Measurements from ENCODE around the gene GBX2. TPM values are rescaled to one million over a fixed set of nuclear protein-coding genes. Genes with fewer than 3 reads are reported as not detected.
"Not testable (repeated sequence)": the region's sequence is repeated elsewhere in the genome, so short reads cannot be mapped to it uniquely, and the experiment has no call there.

Gene GBX2
- polyA plus RNA-seq, 4 donors: 0.17 to 0.87 (median 0.67) TPM

- no peak for DNase-seq (ENCODE audit: low read depth in 4 of 4, low spot score in 3 of 4)
These were observed 10.2 kb downstream of the GBX2 start for GRCh38 chr2:236157815-236158498.

GRCh38 chr2:236157366-236157765 lies 10.8 kb downstream of the GBX2 start:
- DNase-seq (ENCODE audit: low read depth in 4 of 4, low spot score in 3 of 4): no peak

DNA sequence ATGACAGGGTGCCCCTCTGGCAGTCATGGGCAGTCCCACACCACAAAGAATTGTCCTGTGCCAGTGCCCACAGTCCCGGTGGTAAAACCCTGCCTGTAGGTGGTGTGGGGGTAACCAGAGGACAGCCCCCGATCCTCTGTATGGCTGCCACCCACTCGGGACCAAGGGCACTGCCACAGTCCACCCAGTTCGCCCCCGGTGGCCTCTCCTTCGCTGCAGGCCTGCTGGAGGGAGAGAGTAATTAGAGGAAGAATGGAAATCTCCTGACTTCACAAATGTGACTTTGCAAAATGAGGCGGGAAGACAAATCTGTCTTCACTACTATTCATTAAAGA lies 11.4 kb downstream of the GBX2 start:
- no peak for DNase-seq (ENCODE audit: low read depth in 4 of 4, low spot score in 3 of 4)

DNA sequence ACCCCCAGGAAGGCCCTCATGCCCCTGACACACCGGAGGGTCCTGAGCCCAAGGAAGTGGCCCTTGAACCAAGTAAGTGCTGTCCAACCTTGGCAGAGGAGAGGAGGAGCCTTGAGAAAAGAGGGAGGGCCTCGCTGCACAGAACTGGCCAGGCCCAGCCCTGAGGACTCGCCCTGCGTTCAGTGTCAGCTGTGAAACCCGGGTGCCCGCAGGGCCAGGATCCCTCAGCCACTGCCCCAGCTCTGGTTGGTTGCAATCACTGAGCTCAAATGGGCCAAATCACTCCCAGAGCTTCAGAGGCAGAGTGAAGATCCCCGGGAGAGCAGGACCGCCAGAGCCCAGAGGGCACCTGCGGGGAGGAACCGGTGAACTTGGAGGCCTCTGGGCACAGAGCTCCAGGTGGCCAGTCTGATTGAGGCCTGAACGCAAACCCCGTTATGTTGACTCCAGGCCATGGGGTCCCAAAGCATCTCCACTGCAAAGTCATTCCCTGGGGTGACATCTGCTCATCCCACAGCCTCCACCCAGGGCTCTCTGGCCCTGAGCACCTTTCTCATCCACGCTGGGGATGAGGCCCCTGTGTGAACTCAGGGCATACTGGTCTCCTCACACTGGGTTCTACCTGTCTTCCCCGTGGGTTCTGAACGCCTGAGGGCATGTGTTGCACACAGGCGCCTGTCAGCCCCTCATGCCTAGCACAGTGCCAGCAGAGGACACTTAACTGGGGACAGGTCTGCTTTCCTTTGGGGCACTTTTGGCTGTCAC lies 11.9 kb downstream of the GBX2 start:
- DNase-seq (ENCODE audit: low read depth in 4 of 4, low spot score in 3 of 4): no peak

DNA sequence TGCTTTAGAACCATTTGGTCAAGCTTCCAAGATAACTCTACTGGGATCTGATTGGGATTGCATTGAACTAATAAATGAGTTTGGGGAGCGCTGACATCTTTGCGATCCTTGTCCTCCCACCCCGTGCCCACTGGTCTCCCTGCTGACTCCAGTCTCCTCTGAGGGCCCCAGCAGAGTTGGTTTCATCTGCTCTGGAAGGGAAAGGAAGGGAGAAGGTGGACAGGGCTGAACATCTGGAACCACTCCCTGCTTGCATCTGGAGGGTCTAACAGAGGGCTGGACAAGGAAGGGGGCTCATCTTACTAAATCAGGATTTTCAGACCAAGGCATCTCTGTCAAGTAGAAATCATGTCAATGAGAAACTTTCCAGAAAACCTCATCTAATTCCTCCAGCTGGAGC lies 12.8 kb downstream of the GBX2 start:
- DNase-seq (ENCODE audit: low read depth in 4 of 4, low spot score in 3 of 4): no peak

GRCh38 chr2:236146436-236146835 lies 21.8 kb downstream of the GBX2 start:
- DNase-seq (ENCODE audit: low read depth in 4 of 4, low spot score in 3 of 4): no peak

GRCh38 chr2:236143811-236144210 lies 24.4 kb downstream of the GBX2 start:
- DNase-seq (ENCODE audit: low read depth in 4 of 4, low spot score in 3 of 4): no peak

DNA sequence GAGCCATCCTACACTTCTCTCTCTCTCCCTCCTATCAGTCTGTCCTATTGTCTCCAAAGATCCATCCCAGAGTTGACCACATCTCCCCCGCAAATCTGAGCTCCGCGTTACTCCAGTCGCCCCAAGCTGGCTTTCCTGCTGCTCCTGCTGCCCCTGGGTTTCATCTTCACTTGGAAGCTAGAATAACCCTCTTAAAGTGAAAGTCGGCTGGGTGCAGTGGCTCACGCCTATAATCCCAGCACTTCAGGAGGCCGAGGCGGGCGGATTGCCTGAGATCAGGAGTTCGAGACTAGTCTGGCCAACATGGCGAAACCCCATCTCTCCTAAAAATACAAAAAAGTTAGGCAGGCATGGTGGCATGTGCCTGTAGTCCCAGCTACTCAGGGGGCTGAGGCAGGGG lies 26.6 kb downstream of the GBX2 start:
- DNase-seq (ENCODE audit: low read depth in 4 of 4, low spot score in 3 of 4): not testable (repeated sequence)

- DNase-seq (ENCODE audit: low read depth in 4 of 4, low spot score in 3 of 4): no peak
These were observed 31.1 kb downstream of the GBX2 start for GRCh38 chr2:236137066-236137465.

- DNase-seq (ENCODE audit: low read depth in 4 of 4, low spot score in 3 of 4): no peak
These were observed 31.6 kb downstream of the GBX2 start for GRCh38 chr2:236136538-236136937.

- DNase-seq (ENCODE audit: low read depth in 4 of 4, low spot score in 3 of 4): no peak
These were observed 34.7 kb downstream of the GBX2 start for GRCh38 chr2:236133410-236134012.

DNA sequence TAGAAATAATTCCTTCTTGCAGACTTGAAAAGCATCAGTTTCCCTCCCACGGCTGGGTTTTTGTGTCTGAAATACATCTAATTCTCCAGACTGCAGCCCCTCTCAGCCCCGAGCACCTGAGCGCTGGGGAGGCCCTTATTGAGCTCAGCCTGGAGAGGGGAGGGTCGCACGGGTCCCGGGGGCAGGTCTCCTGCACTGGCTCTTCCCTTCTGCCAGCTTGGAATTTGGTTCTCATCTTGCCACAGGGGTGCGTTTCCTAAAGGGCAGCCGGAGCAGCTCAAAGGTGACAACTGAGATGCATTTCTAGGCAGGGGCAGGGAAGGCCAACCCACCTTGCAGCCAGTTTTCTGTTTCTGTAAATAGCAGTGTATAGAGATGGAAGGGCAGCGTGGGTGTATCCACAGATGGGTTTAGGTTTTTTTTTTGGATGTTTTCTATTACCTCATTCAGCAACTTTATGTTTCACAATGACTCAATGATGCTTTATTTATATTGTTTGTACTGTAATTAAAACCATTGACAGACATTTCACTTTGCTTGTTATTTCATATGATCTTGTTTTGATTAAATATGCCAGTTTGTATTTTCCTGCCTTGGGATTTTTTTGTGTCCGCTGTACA lies 37.0 kb downstream of the GBX2 start:
- no peak for DNase-seq (ENCODE audit: low read depth in 4 of 4, low spot score in 3 of 4)

GRCh38 chr2:236130349-236130998 lies 37.7 kb downstream of the GBX2 start:
- no peak for DNase-seq (ENCODE audit: low read depth in 4 of 4, low spot score in 3 of 4)

DNA sequence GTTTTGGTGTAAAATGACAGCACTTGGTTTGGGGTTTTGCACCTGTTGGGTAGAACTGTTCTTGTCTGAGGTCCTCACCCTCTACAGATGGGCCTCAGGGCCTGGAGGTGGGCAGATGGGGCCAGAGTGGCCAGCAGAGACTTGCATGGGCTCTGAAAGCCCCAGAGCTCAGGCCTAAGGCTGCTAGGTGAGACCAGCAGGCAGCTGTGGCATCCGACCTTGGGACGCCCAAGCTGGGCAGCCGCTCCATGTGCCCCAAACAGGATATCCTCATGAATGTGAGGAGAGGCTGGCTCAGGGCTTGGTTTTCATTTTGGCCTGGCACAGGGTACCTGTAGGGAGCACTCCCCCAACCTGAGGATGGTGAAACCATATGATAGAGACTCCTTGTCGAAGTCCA lies 38.3 kb downstream of the GBX2 start:
- DNase-seq (ENCODE audit: low read depth in 4 of 4, low spot score in 3 of 4): no peak

- DNase-seq (ENCODE audit: low read depth in 4 of 4, low spot score in 3 of 4): no peak
These were observed 39.9 kb downstream of the GBX2 start for GRCh38 chr2:236128321-236128720.

DNA sequence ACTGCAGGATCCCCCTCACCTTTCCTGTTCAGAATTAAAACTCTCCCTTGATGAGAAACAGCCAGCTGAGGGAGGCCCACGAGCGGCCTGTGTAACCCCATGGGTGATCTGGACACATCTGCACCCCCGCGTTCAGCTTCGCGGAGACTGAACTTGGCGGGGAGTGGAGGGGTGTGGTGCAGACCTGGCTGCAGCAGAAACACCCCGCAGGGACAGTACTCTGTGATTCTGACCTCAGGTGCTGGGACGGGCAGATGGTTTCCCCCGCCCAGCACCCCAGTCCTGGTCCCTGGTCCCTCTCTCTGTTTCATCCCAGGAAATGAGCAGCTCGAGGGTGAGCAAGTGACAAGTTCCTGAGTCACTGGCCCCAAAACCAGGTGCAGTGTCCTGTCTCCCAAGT lies 41.2 kb downstream of the GBX2 start:
- DNase-seq (ENCODE audit: low read depth in 4 of 4, low spot score in 3 of 4): no peak

GRCh38 chr2:236125541-236125940 lies 42.6 kb downstream of the GBX2 start:
- no peak for DNase-seq (ENCODE audit: low read depth in 4 of 4, low spot score in 3 of 4)

DNA sequence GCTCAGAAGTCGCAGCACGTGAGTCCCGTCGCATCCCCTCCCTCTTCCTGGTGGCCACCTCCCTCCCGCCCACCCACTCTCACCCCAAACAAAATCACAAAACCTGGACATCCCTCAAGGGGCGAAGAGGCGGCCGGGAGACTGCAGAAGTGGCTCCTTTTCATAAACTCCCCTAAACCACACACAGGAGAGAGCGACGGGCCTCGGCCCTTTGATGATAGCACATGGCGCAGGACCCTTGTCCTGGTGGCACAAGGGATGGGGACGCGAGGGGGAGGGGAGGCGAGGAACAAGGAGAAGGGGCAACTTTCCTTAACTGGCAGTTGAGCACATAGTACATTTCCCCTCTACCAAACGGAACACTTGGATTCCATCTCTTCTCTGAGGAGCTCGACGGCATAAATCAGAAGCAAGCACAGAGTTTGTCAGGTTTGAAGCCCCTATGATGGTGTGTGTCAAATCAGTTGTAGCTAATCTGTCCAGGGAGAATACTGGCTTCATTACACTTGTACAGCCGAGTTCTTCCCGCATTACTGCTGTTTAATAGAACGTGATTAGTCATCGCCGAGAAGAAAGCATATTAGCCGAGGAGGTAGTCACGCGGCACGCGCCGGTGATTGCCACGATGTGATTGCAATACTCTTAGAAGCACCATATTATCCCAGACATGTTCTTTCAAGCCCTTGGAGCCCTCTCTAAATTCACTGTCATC lies 43.8 kb downstream of the GBX2 start:
- no peak for DNase-seq (ENCODE audit: low read depth in 4 of 4, low spot score in 3 of 4)

GRCh38 chr2:236123716-236124115 lies 44.5 kb downstream of the GBX2 start:
- DNase-seq (ENCODE audit: low read depth in 4 of 4, low spot score in 3 of 4): no peak

- no peak for DNase-seq (ENCODE audit: low read depth in 4 of 4, low spot score in 3 of 4)
These were observed 46.0 kb downstream of the GBX2 start for GRCh38 chr2:236122236-236122635.

Measured in left renal pelvis (tissue), 4 donors.